Muscle of leg (tissue), 11 donors: Measurements from ENCODE around the gene ADCY7. TPM values are rescaled to one million over a fixed set of nuclear protein-coding genes. Genes with fewer than 3 reads are reported as not detected.
A peak's percentile ranks its signal among the peaks of the same experiment; 100 is the strongest.

ENCODE experiments used
- DNase-seq: peaks from one replicate; pipeline ENCODE4 v3.0.0; 2013
- H3K27ac ChIP-seq: one replicate; pipeline ENCODE4 v1.5.1; 2013; ENCODE audit warnings: mild to moderate bottlenecking, low read length, control low read depth
- H3K27me3 ChIP-seq: one replicate; pipeline ENCODE4 v1.6.1; 2013; ENCODE audit warnings: low read length; ENCODE audit not compliant: control insufficient read depth, insufficient read depth
- H3K36me3 ChIP-seq: one replicate; pipeline ENCODE4 v1.6.1; 2013; ENCODE audit warnings: low read length; ENCODE audit not compliant: control insufficient read depth, insufficient read depth
- H3K4me1 ChIP-seq: one replicate; pipeline ENCODE4 v1.6.1; 2013; ENCODE audit warnings: low read length; ENCODE audit not compliant: control insufficient read depth, insufficient read depth
- H3K4me3 ChIP-seq: one replicate; pipeline ENCODE4 v1.5.1; 2013; ENCODE audit warnings: low read length, control low read depth
- H3K9me3 ChIP-seq: replicated peaks from 2 replicates; pipeline ENCODE4 v1.6.1; 2013; ENCODE audit warnings: low read depth, low read length; ENCODE audit not compliant: control insufficient read depth
- WGBS: methylation state at CpG from one replicate; pipeline ENCODE4 v1.1.5; 2013; ENCODE audit warnings: missing lambda C conversion rate; ENCODE audit not compliant: insufficient coverage; 5-methylcytosine and 5-hydroxymethylcytosine counted together
- polyA plus RNA-seq, 8 donors: library from polyadenylated mRNA; unstranded; fragments of 120-200 nt; gene quantifications; one replicate each; pipeline versions ENCODE4 v1.2.1 to v1.2.3, GENCODE V29; 2013; ENCODE audit warnings: inconsistent platforms in 1 of 8, low replicate concordance in 1 of 8; ENCODE audit not compliant: insufficient read length in 8 of 8, insufficient read depth in 1 of 8
- total RNA-seq: library from RNA; stranded (reverse); fragments of 120-200 nt; gene quantifications from one replicate; pipeline ENCODE4 v1.2.4, GENCODE V29; 2013

The ADCY7 gene
- total and polyA plus RNA-seq, 9 donors = 6.5 to 11.9 (median 7.6) TPM

GRCh38 chr16:50313596-50314478 is 47.5 kb downstream of the ADCY7 start:
- DNase-seq = peak; percentile 44
- peaks cover 52% of the 10 kb centered on the region for H3K36me3 ChIP-seq
- H3K27me3 ChIP-seq = no peaks in the 10 kb centered on the region
- H3K4me1 ChIP-seq = no peaks in the 10 kb centered on the region
- no peaks in the 10 kb centered on the region for H3K9me3 ChIP-seq
- H3K27ac ChIP-seq = no peak overlapping the region
- no peak overlapping the region for H3K4me3 ChIP-seq
- WGBS = 86% methylated on average over 29 of the region's 31 CpGs

- Histone ChIP-seq H3K9me3 (no peaks in the 10 kb centered on the region), H3K4me1 (no peaks in the 10 kb centered on the region), H3K27ac (no peak overlapping the region), H3K27me3 (no peaks in the 10 kb centered on the region), H3K36me3 (peaks cover 58% of the 10 kb centered on the region), H3K4me3 (no peak overlapping the region)
- WGBS = 82% methylated on average over 4 of the region's 8 CpGs
- no peak for DNase-seq
Measured at GRCh38 chr16:50314665-50315064, 48.3 kb downstream of the ADCY7 start.

DNA sequence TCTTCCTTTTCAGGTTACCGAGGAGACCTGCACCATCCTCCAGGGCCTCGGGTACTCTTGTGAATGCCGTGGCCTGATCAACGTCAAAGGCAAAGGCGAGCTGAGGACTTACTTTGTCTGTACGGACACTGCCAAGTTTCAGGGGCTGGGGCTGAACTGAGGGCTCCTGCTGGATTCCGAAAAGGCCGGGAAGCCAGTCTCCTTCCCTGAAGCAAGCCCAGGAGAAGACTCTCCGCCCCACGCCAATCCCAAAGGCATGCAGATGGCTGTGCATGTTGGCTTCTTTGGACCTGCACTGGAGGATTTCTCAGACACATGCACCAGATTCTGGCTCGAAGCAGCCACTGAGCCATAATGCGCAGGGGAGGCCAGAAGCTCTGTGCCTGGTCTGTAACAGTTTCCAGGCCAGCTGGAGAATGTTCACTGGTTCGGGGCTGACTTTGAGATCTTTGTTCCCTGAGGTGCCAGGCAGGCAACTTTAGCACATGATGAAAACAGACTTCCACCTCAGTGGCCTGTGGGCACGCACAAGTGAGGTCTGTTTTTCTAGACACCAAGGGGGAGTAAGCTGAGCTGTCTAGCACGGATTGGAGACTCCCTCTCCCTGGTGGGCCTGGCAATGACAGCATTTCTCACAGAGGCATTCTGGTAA is 49.1 kb downstream of the ADCY7 start:
- H3K4me1 ChIP-seq = no peaks in the 10 kb centered on the region
- 69% methylated on average over 12 of the region's 15 CpGs for WGBS

DNA sequence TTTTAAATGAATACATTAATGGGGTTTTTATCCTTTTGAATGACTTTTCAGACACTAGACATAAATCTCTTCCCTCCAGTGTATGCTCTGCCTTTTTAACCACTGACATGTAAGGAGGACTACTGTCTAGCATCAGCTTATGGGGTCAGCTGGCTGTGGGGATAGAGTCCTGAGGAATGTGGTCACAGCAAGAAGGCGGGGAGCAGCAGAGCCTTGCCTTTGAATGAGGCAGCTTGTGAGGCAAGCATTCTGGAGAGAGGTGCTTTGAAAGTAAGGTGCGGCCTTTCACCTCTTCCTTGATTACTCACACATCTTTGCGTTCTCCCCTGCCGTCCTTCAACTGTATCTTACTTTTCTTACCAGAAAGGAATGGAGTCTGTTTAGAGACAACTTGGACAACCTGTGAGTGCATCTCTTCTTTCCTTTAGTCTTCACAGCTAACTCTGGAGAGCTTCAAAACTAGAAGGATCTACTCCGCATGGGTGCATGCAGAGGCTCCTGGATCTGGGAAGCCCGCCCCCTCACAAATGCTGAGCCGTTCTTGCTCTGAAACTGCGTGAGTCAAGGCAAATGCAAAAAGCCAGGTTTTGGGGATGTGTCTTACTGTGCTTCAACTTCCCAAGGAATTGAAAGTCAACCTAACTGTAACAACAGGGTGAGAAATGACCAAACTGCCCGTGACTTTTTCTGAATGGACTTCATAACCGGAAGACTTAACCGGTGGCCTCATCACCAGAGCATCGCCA is 49.9 kb downstream of the ADCY7 start:
- DNase-seq = no peak
- no peak overlapping the region for H3K27ac ChIP-seq
- peaks cover 71% of the 10 kb centered on the region for H3K36me3 ChIP-seq
- no peaks in the 10 kb centered on the region for H3K9me3 ChIP-seq
- H3K4me3 ChIP-seq = no peak overlapping the region
- WGBS = 89% methylated on average over 6 of the region's 12 CpGs
- H3K4me1 ChIP-seq = no peaks in the 10 kb centered on the region
- no peaks in the 10 kb centered on the region for H3K27me3 ChIP-seq

More for the DNA sequence above, 49.1 kb downstream of the ADCY7 start:
- Histone ChIP-seq H3K27me3 (no peaks in the 10 kb centered on the region), H3K36me3 (peaks cover 66% of the 10 kb centered on the region), H3K4me3 (no peak overlapping the region), H3K9me3 (no peaks in the 10 kb centered on the region), H3K27ac (no peak overlapping the region)
- no peak for DNase-seq

DNA sequence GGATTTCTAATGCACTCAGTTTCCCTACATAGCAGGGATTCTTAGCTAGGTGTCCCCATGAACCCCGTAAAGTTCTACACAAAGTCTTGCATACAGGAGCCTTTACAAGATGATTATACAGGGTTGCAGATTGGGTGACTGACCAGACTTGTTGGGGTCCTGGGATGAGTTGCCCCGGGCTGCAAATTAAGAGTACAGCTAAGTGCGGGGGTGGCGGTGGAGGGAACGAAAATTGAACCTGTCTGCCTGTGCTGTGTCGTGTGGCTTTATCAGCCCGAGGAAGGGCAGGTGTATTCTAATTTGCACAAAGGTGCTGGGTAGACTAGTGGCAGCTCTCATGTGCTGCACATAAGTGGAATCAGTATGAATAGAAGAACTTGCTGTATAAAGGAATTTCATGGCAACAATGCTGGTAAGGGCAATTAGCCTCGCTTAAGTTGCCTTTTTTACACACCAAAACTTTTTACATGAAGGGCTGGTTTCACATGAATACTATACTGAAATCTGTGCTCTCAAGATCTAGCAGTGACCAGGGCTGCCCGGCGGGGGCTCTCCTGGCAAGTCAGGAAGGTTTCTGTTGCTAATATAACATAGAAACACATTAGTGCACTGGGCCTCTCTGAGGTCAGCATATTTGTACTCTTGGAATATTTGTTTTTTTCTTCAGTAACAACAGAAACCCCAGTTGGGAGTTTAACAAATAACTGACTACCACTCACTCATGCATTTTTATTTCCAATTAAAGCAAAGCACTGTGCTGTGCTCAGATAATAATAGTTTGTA is 50.7 kb downstream of the ADCY7 start:
- 86% methylated on average over 7 of the region's 10 CpGs for WGBS
- DNase-seq = no peak
- H3K36me3 ChIP-seq = peaks cover 68% of the 10 kb centered on the region

DNA sequence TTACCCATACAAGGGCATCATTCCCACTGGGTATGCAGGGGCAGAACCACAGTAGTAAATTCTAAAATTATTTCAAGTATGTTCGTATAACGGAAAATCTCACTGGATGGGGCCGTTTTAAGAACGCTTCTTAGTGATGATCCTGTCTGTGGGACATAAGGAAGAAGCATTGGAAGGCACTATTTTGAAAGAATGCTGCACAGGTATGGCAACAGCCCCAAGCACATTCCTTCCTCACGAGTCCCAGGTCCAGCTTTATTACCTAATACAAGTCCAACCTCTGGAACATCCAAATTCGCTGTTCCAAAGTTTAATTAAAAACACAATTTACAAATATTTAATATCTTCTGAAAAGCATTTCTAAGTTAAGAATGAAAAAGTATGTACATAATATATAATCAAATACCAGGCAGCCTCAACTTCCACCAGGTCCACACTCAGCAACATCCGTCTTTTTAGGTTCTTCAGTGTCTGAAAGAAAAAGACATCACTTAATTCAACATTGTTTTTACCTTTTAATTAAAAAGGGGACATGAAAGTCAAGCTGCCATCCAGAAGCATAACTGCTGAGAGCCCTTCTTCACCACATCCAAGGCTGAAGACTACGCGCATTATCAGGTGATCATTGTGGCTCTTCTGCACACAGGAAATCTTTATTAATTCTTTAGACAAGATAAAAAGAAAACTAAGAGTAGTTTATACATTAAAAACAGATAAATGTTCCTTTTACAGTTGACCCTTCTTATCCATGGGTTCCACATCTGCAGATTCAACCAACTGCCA is 52.6 kb downstream of the ADCY7 start:
- WGBS = 91% methylated on average over 4 of the region's 9 CpGs
- Histone ChIP-seq H3K27me3 (no peaks in the 10 kb centered on the region), H3K36me3 (peaks cover 65% of the 10 kb centered on the region)

More for the DNA sequence above, 50.7 kb downstream of the ADCY7 start:
- Histone ChIP-seq H3K27me3 (no peaks in the 10 kb centered on the region), H3K27ac (no peak overlapping the region), H3K9me3 (no peaks in the 10 kb centered on the region), H3K4me3 (no peak overlapping the region), H3K4me1 (no peaks in the 10 kb centered on the region)

GRCh38 chr16:50320310-50320709 is 54.0 kb downstream of the ADCY7 start:
- 42% methylated on average over 1 of the region's 5 CpGs for WGBS
- H3K4me3 ChIP-seq = no peak overlapping the region
- H3K36me3 ChIP-seq = peaks cover 65% of the 10 kb centered on the region
- no peaks in the 10 kb centered on the region for H3K4me1 ChIP-seq
- H3K27ac ChIP-seq = no peak overlapping the region
- H3K27me3 ChIP-seq = no peaks in the 10 kb centered on the region
- no peak for DNase-seq
- no peaks in the 10 kb centered on the region for H3K9me3 ChIP-seq

More for the DNA sequence above, 52.6 kb downstream of the ADCY7 start:
- Histone ChIP-seq H3K9me3 (no peaks in the 10 kb centered on the region), H3K4me1 (no peaks in the 10 kb centered on the region), H3K27ac (no peak overlapping the region), H3K4me3 (no peak overlapping the region)
- DNase-seq = no peak

DNA sequence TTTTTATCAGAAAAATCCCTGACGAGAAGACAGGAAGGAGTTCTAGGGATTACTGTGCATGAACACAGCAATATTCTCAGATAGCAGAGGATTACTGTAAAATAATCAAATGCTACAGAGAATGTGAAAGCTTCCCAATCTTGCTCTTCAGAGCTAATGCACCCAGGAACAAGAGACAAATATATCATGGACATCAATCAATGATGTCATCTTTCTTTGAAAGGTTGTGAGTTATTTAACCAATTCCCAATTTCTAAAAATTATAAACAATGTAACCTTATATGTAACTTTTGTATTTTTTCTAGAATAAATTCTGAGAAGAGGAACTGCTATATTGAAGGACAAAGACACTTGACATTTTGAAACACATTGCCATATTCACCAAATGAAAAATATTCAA is 56.0 kb downstream of the ADCY7 start:
- Histone ChIP-seq H3K9me3 (no peaks in the 10 kb centered on the region), H3K4me3 (no peak overlapping the region), H3K36me3 (peaks cover 54% of the 10 kb centered on the region), H3K27me3 (no peaks in the 10 kb centered on the region), H3K27ac (no peak overlapping the region), H3K4me1 (no peaks in the 10 kb centered on the region)
- WGBS = no CpG with 5 or more reads among the region's 1 CpG
- DNase-seq = no peak

DNA sequence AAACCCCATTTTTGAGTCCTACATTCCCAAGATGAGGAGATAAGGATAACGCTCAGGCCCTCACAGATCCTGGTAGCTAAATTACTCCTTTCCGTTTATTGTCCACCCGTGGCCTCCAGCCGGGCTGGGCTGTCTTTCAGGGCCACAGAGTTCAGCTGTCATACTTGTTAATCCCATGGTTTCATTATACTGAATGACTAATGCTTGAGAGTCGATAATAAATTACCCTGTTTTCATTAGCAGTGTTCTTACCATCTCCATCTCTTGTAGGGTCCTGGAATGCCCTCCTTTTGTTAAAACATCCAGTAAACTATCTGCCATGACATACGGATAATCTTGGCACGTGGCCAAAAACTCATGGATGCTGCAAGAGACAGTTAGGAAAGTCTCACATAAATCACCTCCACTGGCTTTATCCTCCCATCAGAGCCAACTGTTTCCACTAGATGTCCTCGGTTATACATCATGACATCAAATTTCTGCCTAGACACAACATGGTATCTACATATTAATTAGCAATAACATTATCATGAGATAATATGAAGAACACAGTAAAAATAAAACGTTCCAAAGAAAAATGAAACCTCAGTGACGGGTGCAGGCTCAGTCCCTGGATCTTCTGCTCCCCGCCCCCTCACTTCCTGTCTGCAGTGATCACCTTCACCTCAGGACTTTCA is 57.1 kb downstream of the ADCY7 start:
- DNase-seq = peak; percentile 51
- Histone ChIP-seq H3K4me1 (no peaks in the 10 kb centered on the region), H3K9me3 (no peaks in the 10 kb centered on the region), H3K4me3 (no peak overlapping the region), H3K36me3 (peaks cover 54% of the 10 kb centered on the region), H3K27me3 (no peaks in the 10 kb centered on the region), H3K27ac (no peak overlapping the region)
- 78% methylated on average over 10 of the region's 11 CpGs for WGBS
